GM23338 (cell line): ENCODE measurements around the gene TMEM33. TPM values are rescaled to one million over a fixed set of nuclear protein-coding genes. Genes with fewer than 3 reads are reported as not detected.

Experiments used
- polyA plus RNA-seq: library from polyadenylated mRNA; unstranded; fragments of >200 nt; fragmentation: Nextera tagmentation; extraction: Ambion mirVana; gene quantifications from 2 replicates; pipeline ENCODE4 v1.2.1, GENCODE V29; 2016
- small RNA-seq: library from RNA; depleted of rRNA; stranded (forward); fragments of <200 nt; gene quantifications from one replicate; pipeline ENCODE3, GENCODE V24; 2014; ENCODE audit warnings: low replicate concordance
- total RNA-seq: library from RNA; depleted of rRNA; stranded (reverse); fragments of >200 nt; shearing (Covaris generic); gene quantifications from 2 replicates; pipeline ENCODE4 v1.2.3, GENCODE V29; 2014; rRNA removed

TMEM33 gene
- total and polyA plus RNA-seq, 2 experiments from 2014 or later = 46.2 to 117 TPM

Small RNA genes lying within 50 kb of the gene (small RNA-seq; reads per million reads assigned to genes)
- not detected for gene AC108210.2

Other genes with a start within 250 kb of the TMEM33 start
- not detected in 2 replicates for gene PHOX2B, start 186.7 kb upstream of the TMEM33 start, total RNA-seq
- not detected in 2 replicates for gene PHOX2B, start 186.7 kb upstream of the TMEM33 start, polyA plus RNA-seq
- gene DCAF4L1, start 46.3 kb downstream of the TMEM33 start, total RNA-seq = 0.43 and 0.63 TPM in 2 replicates
- 0.37 and 0.55 TPM in 2 replicates for gene DCAF4L1, start 46.3 kb downstream of the TMEM33 start, polyA plus RNA-seq
- gene SLC30A9, start 55.1 kb downstream of the TMEM33 start, total RNA-seq = 74.6 and 95.4 TPM in 2 replicates
- 51.9 and 67.3 TPM in 2 replicates for gene SLC30A9, start 55.1 kb downstream of the TMEM33 start, polyA plus RNA-seq
- 60.2 and 60.4 TPM in 2 replicates for gene BEND4, start 217.2 kb downstream of the TMEM33 start, total RNA-seq
- gene BEND4, start 217.2 kb downstream of the TMEM33 start, polyA plus RNA-seq = 13.0 and 13.5 TPM in 2 replicates